ENCODE results near the gene CD58. TPM values are rescaled to one million over a fixed set of nuclear protein-coding genes. Genes with fewer than 3 reads are reported as not detected.

The CD58 gene
- polyA plus RNA-seq, 2 donors = 21.2 to 25.3 TPM

DNA sequence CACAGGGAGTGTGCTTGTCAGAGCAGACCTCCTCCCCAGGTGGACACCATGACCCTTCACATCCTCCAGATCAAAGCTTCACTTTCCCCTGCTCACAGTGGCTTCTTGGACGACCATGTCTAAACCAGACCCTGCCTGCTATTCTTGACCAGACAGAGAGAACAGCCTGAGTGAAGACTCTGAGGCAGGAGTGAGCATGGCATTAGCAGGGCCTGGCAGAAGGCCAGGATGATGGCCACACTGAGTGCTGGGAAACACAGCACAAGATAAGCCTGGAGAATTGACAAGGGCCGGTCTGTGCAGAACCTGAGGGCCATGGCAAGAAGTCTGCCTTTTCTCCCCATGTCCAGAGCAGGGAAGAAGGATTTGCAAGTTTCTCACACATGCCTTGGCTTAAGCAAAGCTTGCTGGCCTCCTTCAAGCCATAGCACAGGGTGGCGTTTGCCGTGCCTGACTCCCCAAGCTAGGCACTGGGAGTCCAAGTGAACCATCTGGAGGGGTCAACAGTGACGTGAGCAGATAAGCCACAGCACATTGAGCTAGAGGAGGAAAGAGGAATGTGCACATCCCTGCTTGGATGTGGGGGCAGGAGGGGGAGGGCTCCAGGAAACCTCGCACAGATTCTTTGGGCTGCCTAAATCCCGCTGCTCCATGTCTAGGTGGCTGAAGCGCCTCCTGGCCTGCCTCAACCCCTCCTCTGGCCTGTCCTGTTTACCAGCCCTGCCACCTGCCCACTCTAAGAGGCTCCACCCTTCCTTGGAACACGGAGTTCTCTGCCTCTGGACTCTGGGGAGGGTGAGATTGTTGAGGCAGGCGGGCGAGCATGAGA, 87.1 kb downstream of the CD58 start:
- H3K27ac ChIP-seq (ENCODE audit: low read depth in 2 of 2, low read length in 1 of 2) = no peak overlapping the region
- H3K27me3 ChIP-seq (ENCODE audit: control insufficient read depth in 1 of 2, insufficient read depth in 2 of 2, low read length in 2 of 2) = no peaks in the 10 kb centered on the region
- no peaks in the 10 kb centered on the region for H3K36me3 ChIP-seq (ENCODE audit: control insufficient read depth in 2 of 2, insufficient read depth in 2 of 2, low read length in 1 of 2)
- no peaks in the 10 kb centered on the region for H3K9me3 ChIP-seq (ENCODE audit: control insufficient read depth in 2 of 2, insufficient read depth in 1 of 2, low read depth in 1 of 2, low read length in 1 of 2)
- H3K4me1 ChIP-seq (ENCODE audit: control insufficient read depth in 2 of 2, insufficient read depth in 2 of 2, low read length in 1 of 2) = peaks cover 2 to 3% of the 10 kb centered on the region in 2 donors
- H3K4me3 ChIP-seq (ENCODE audit: low read depth in 1 of 2, low read length in 2 of 2) = no peak overlapping the region
- 69 to 78% methylated on average over 11 of the region's 11 CpGs for WGBS, 2 donors

DNA sequence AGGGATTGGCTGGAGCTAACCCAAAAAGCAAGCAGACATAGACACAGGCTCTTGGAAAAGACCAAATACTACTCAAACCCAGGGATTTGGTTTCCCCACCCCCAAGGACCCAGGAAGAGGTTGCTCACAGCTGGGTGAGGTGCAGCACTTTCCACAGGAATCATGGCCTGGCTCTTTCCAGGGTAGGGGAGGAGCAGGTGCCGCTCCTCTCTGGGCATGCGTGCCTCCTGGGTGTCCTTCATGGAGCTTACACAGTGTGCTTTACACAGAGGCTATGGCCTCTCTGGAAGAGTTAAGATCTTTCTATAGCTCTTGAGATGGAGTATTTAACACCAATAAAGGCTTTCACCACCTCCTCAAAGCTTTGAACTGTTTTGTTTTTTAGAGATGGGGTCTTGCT, 88.3 kb downstream of the CD58 start:
- H3K4me1 ChIP-seq (ENCODE audit: control insufficient read depth in 2 of 2, insufficient read depth in 2 of 2, low read length in 1 of 2) = peaks cover 2 to 3% of the 10 kb centered on the region in 2 donors
- H3K27me3 ChIP-seq (ENCODE audit: control insufficient read depth in 1 of 2, insufficient read depth in 2 of 2, low read length in 2 of 2) = no peaks in the 10 kb centered on the region
- H3K36me3 ChIP-seq (ENCODE audit: control insufficient read depth in 2 of 2, insufficient read depth in 2 of 2, low read length in 1 of 2) = no peaks in the 10 kb centered on the region
- H3K27ac ChIP-seq (ENCODE audit: low read depth in 2 of 2, low read length in 1 of 2) = no peak overlapping the region
- H3K9me3 ChIP-seq (ENCODE audit: control insufficient read depth in 2 of 2, insufficient read depth in 1 of 2, low read depth in 1 of 2, low read length in 1 of 2) = no peaks in the 10 kb centered on the region
- no peak overlapping the region for H3K4me3 ChIP-seq (ENCODE audit: low read depth in 1 of 2, low read length in 2 of 2)
- WGBS, 2 donors = 87 to 96% methylated on average over 2 of the region's 2 CpGs

DNA sequence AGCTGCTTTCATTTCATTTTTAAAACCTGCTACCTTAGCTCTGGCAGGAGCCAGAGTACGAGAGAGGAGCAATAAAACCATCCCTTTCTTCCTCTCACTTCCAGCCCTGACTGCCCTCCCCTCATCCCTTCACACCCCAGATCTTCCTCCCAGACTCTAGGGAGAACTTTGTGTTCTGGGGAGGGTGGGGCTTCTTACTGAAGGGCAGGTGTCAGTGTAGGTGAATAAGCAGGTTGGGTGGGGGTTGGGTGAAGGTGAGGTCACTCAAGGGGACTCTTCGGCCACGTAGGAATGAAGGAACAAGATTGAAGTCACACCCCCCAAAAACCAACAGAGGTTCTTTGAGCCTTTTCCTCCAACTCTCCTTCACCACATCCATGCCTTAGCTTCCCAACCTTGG, 88.9 kb downstream of the CD58 start:
- H3K4me1 ChIP-seq (ENCODE audit: control insufficient read depth in 2 of 2, insufficient read depth in 2 of 2, low read length in 1 of 2) = peaks cover 2 to 3% of the 10 kb centered on the region in 2 donors
- no peaks in the 10 kb centered on the region for H3K27me3 ChIP-seq (ENCODE audit: control insufficient read depth in 1 of 2, insufficient read depth in 2 of 2, low read length in 2 of 2)
- no peaks in the 10 kb centered on the region for H3K36me3 ChIP-seq (ENCODE audit: control insufficient read depth in 2 of 2, insufficient read depth in 2 of 2, low read length in 1 of 2)
- no peak overlapping the region for H3K4me3 ChIP-seq (ENCODE audit: low read depth in 1 of 2, low read length in 2 of 2)
- H3K27ac ChIP-seq (ENCODE audit: low read depth in 2 of 2, low read length in 1 of 2) = no peak overlapping the region
- WGBS, 2 donors = 81 to 93% methylated on average over 3 of the region's 3 CpGs
- no peaks in the 10 kb centered on the region for H3K9me3 ChIP-seq (ENCODE audit: control insufficient read depth in 2 of 2, insufficient read depth in 1 of 2, low read depth in 1 of 2, low read length in 1 of 2)

DNA sequence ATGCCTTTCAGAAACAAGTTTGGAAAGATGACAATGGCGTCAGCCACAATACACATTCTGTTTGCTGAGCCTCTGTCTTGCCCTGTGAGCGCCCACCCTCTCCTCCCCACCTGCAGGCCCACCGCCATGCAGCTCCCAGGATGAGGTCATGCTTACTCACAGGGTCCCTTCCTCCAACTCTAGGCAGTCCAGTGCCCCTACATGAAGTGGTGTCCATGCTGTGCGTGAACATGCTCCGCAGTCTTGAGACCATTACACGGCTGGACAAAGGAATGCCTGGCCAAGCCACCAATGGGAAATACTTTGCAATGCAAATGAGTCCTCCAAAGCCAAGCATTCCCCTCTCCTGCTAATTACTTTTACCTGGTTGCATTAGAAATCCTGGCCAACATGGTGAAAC, 92.2 kb downstream of the CD58 start:
- Histone ChIP-seq H3K4me1 (ENCODE audit: control insufficient read depth in 2 of 2, insufficient read depth in 2 of 2, low read length in 1 of 2) (peaks cover 0 to under 1% of the 10 kb centered on the region in 2 donors), H3K4me3 (ENCODE audit: low read depth in 1 of 2, low read length in 2 of 2) (no peak overlapping the region), H3K9me3 (ENCODE audit: control insufficient read depth in 2 of 2, insufficient read depth in 1 of 2, low read depth in 1 of 2, low read length in 1 of 2) (no peaks in the 10 kb centered on the region), H3K36me3 (ENCODE audit: control insufficient read depth in 2 of 2, insufficient read depth in 2 of 2, low read length in 1 of 2) (no peaks in the 10 kb centered on the region), H3K27me3 (ENCODE audit: control insufficient read depth in 1 of 2, insufficient read depth in 2 of 2, low read length in 2 of 2) (no peaks in the 10 kb centered on the region), H3K27ac (ENCODE audit: low read depth in 2 of 2, low read length in 1 of 2) (no peak overlapping the region)
- 93 to 96% methylated on average over 6 of the region's 6 CpGs for WGBS, 2 donors

DNA sequence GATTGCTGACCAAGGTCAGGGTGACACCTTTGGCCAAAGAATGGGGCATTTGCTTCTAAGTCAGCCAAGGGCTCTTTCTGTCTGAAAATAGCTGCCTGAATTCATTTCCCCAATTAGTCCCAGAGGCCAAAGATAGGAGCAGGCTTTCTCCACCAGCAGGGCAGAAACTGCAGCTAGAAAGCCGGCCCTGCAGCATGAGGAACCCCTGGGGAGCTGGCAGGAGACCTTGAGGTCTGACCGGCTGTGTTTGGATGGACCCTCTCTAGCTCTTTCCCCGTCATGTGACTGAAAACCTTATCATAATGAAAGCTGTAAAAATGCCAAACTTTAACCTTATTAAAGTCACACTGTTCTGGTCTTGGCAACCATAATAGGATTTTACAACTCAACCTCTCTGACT, 93.4 kb downstream of the CD58 start:
- Histone ChIP-seq H3K4me3 (ENCODE audit: low read depth in 1 of 2, low read length in 2 of 2) (no peak overlapping the region), H3K9me3 (ENCODE audit: control insufficient read depth in 2 of 2, insufficient read depth in 1 of 2, low read depth in 1 of 2, low read length in 1 of 2) (no peaks in the 10 kb centered on the region), H3K27ac (ENCODE audit: low read depth in 2 of 2, low read length in 1 of 2) (no peak overlapping the region), H3K4me1 (ENCODE audit: control insufficient read depth in 2 of 2, insufficient read depth in 2 of 2, low read length in 1 of 2) (no peaks in the 10 kb centered on the region), H3K27me3 (ENCODE audit: control insufficient read depth in 1 of 2, insufficient read depth in 2 of 2, low read length in 2 of 2) (no peaks in the 10 kb centered on the region), H3K36me3 (ENCODE audit: control insufficient read depth in 2 of 2, insufficient read depth in 2 of 2, low read length in 1 of 2) (no peaks in the 10 kb centered on the region)
- 70 to 86% methylated on average over 3 of the region's 3 CpGs for WGBS, 2 donors

DNA sequence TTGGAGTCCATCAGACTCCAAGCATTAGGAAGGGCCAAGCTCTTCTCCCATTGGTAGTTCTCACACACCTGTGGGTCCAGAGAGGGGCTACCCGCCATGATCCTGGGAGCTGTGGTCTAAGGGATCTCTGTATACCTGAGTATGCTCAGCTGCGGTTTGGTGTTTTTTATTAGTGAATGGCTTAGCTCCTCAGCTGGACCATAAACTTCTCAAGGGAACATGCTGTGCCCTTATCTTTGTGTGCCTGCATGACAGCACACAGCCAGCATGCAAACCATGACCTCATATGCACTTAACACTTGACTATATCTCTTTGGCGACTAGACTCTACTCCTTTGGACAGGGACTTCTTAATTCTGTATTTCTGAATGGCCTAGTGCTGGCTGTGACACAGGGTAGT, 94.5 kb downstream of the CD58 start:
- peaks cover 0 to 4% of the 10 kb centered on the region in 2 donors for H3K4me1 ChIP-seq (ENCODE audit: control insufficient read depth in 2 of 2, insufficient read depth in 2 of 2, low read length in 1 of 2)
- no peaks in the 10 kb centered on the region for H3K27me3 ChIP-seq (ENCODE audit: control insufficient read depth in 1 of 2, insufficient read depth in 2 of 2, low read length in 2 of 2)
- no peaks in the 10 kb centered on the region for H3K9me3 ChIP-seq (ENCODE audit: control insufficient read depth in 2 of 2, insufficient read depth in 1 of 2, low read depth in 1 of 2, low read length in 1 of 2)
- H3K27ac ChIP-seq (ENCODE audit: low read depth in 2 of 2, low read length in 1 of 2) = no peak overlapping the region
- WGBS, 2 donors = 83 to 95% methylated on average over 3 of the region's 3 CpGs
- H3K4me3 ChIP-seq (ENCODE audit: low read depth in 1 of 2, low read length in 2 of 2) = no peak overlapping the region
- H3K36me3 ChIP-seq (ENCODE audit: control insufficient read depth in 2 of 2, insufficient read depth in 2 of 2, low read length in 1 of 2) = no peaks in the 10 kb centered on the region

DNA sequence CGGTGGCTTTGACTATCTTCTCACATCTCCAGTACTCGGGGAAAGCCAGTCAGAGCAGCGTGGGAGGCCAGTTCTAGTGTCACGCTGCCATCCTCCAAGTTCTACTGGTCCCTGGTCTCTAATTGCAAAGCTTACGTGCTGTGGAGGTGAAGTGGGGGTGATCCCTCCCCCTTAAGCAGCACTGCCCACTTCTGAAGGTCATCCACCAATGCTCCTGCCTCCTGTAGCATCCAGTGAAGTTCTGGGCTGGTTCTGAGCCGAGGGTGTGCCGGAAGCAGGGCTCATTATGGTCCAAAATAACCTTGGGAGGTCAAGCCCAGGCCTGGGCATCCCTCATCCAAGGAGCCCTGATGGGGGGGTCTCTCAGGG, 95.0 kb downstream of the CD58 start:
- 85 to 94% methylated on average over 7 of the region's 7 CpGs for WGBS, 2 donors
- H3K27ac ChIP-seq (ENCODE audit: low read depth in 2 of 2, low read length in 1 of 2) = no peak overlapping the region
- peaks cover 0 to 4% of the 10 kb centered on the region in 2 donors for H3K4me1 ChIP-seq (ENCODE audit: control insufficient read depth in 2 of 2, insufficient read depth in 2 of 2, low read length in 1 of 2)

DNA sequence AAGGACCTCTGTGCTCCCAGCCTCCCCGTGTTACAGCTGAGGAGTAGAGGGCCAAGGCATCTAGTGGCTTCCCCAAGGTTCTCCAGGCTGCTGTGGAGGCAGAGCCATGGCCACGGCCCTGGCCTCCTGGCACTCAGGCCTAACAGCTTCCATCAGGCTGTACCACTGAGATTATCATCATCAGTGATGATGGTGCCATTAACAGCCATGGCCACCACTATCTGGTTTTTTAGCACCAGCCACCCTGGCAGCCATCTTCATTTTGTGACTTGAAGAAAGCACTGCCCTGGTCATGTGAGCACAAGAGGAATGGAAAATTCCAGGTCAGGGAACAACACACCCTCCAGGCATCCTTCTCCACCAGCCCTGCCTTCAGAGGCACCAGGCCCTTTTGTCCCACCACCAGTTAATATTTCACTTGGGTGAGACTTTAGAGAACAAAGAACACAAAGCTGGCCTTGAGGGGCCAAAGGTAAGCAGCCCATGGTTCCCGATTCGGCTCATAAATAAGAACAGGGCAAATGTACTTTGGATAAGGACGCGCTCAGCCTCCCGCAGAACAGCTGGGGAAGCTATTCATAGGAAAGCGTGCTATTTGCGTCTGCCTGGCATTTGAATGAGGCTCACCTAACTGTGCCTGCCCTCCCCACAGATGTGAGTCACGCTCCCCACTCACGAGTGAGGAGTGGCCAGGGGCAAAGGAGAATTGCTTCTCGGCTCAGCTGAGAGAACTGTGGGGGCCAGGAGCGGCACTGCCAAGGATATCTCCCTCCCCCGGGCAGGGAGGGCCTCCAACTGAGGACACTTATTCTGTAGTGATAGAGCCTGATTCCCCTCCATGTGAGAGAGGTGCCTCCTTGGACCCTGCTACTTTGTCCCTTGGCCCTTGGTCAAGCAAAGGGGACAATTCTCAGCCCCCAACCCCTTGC, 95.6 kb downstream of the CD58 start:
- H3K4me1 ChIP-seq (ENCODE audit: control insufficient read depth in 2 of 2, insufficient read depth in 2 of 2, low read length in 1 of 2) = peaks cover 0 to 4% of the 10 kb centered on the region in 2 donors
- no peaks in the 10 kb centered on the region for H3K36me3 ChIP-seq (ENCODE audit: control insufficient read depth in 2 of 2, insufficient read depth in 2 of 2, low read length in 1 of 2)
- 70 to 88% methylated on average over 14 of the region's 14 CpGs for WGBS, 2 donors
- no peak overlapping the region for H3K4me3 ChIP-seq (ENCODE audit: low read depth in 1 of 2, low read length in 2 of 2)
- H3K27ac ChIP-seq (ENCODE audit: low read depth in 2 of 2, low read length in 1 of 2) = no peak overlapping the region
- H3K27me3 ChIP-seq (ENCODE audit: control insufficient read depth in 1 of 2, insufficient read depth in 2 of 2, low read length in 2 of 2) = no peaks in the 10 kb centered on the region
- no peaks in the 10 kb centered on the region for H3K9me3 ChIP-seq (ENCODE audit: control insufficient read depth in 2 of 2, insufficient read depth in 1 of 2, low read depth in 1 of 2, low read length in 1 of 2)

More for the DNA sequence above, 95.0 kb downstream of the CD58 start:
- Histone ChIP-seq H3K9me3 (ENCODE audit: control insufficient read depth in 2 of 2, insufficient read depth in 1 of 2, low read depth in 1 of 2, low read length in 1 of 2) (no peaks in the 10 kb centered on the region), H3K36me3 (ENCODE audit: control insufficient read depth in 2 of 2, insufficient read depth in 2 of 2, low read length in 1 of 2) (no peaks in the 10 kb centered on the region), H3K4me3 (ENCODE audit: low read depth in 1 of 2, low read length in 2 of 2) (no peak overlapping the region), H3K27me3 (ENCODE audit: control insufficient read depth in 1 of 2, insufficient read depth in 2 of 2, low read length in 2 of 2) (no peaks in the 10 kb centered on the region)

DNA sequence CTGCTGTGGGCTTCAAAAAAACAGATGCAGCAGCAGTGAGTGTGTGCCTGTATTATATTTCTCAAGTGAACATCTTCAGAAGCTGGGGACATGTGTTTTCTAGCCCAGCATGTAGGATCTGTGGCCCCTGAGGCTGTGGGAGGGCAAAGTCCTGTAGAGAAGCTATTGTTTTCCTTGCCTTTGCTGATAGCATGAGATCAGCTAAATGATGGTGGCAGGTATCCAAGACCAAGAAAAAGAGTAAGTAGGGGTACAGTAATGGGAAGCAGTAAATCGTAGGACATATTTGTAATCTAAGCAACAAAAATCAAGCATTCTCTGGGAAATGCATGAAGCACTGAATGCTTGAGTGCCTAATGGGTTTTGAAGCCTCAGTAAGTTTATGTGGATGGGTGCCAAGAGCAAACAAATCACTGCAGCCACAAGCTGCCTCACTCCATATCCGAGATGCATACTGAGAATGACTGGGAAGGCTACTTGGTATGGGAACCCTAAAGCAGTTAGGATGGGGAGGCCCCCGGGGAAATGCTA, 98.3 kb downstream of the CD58 start:
- WGBS, 2 donors = 36 to 40% methylated on average over 3 of the region's 3 CpGs
- H3K4me3 ChIP-seq (ENCODE audit: low read depth in 1 of 2, low read length in 2 of 2) = no peak overlapping the region
- H3K27ac ChIP-seq (ENCODE audit: low read depth in 2 of 2, low read length in 1 of 2) = no peak overlapping the region
- no peaks in the 10 kb centered on the region for H3K36me3 ChIP-seq (ENCODE audit: control insufficient read depth in 2 of 2, insufficient read depth in 2 of 2, low read length in 1 of 2)
- peaks cover 0 to 4% of the 10 kb centered on the region in 2 donors for H3K4me1 ChIP-seq (ENCODE audit: control insufficient read depth in 2 of 2, insufficient read depth in 2 of 2, low read length in 1 of 2)
- no peaks in the 10 kb centered on the region for H3K9me3 ChIP-seq (ENCODE audit: control insufficient read depth in 2 of 2, insufficient read depth in 1 of 2, low read depth in 1 of 2, low read length in 1 of 2)
- no peaks in the 10 kb centered on the region for H3K27me3 ChIP-seq (ENCODE audit: control insufficient read depth in 1 of 2, insufficient read depth in 2 of 2, low read length in 2 of 2)

Data from esophagus (tissue), 2 donors.